ENCODE measurements around the gene SYNDIG1L. TPM values are rescaled to one million over a fixed set of nuclear protein-coding genes. Genes with fewer than 3 reads are reported as not detected.
"Not testable (repeated sequence)": the region's sequence is repeated elsewhere in the genome, so short reads cannot be mapped to it uniquely, and the experiment has no call there.

SYNDIG1L gene
- not detected in 2 replicates for total RNA-seq

- no peak for DNase-seq (ENCODE audit: low read depth, low spot score)
Measured at GRCh38 chr14:74426202-74426582, at the start of gene SYNDIG1L. TSS of gene SYNDIG1L (minus strand) at chr14:74426210. CDS start at chr14:74409744, 16,466 bp downstream.

- no peak for DNase-seq (ENCODE audit: low read depth, low spot score)
Measured at GRCh38 chr14:74475678-74476077, 49.7 kb upstream of the SYNDIG1L start.

- DNase-seq (ENCODE audit: low read depth, low spot score) = no peak
Measured at GRCh38 chr14:74474376-74474775, 48.4 kb upstream of the SYNDIG1L start.

GRCh38 chr14:74472601-74473000 is 46.6 kb upstream of the SYNDIG1L start:
- DNase-seq (ENCODE audit: low read depth, low spot score) = no peak

- no peak for DNase-seq (ENCODE audit: low read depth, low spot score)
Measured at GRCh38 chr14:74469548-74470518, 43.8 kb upstream of the SYNDIG1L start.

- DNase-seq (ENCODE audit: low read depth, low spot score) = no peak
Measured at GRCh38 chr14:74468513-74468912, 42.5 kb upstream of the SYNDIG1L start.

GRCh38 chr14:74465335-74465734 is 39.3 kb upstream of the SYNDIG1L start:
- no peak for DNase-seq (ENCODE audit: low read depth, low spot score)

- no peak for DNase-seq (ENCODE audit: low read depth, low spot score)
Measured at GRCh38 chr14:74464785-74465184, 38.8 kb upstream of the SYNDIG1L start.

- DNase-seq (ENCODE audit: low read depth, low spot score) = no peak
Measured at GRCh38 chr14:74463697-74464096, 37.7 kb upstream of the SYNDIG1L start.

- no peak for DNase-seq (ENCODE audit: low read depth, low spot score)
Measured at GRCh38 chr14:74462993-74463392, 37.0 kb upstream of the SYNDIG1L start.

GRCh38 chr14:74459976-74460375 is 34.0 kb upstream of the SYNDIG1L start:
- no peak for DNase-seq (ENCODE audit: low read depth, low spot score)

GRCh38 chr14:74459289-74459946 is 33.4 kb upstream of the SYNDIG1L start:
- DNase-seq (ENCODE audit: low read depth, low spot score) = no peak

GRCh38 chr14:74457565-74457895 is 31.5 kb upstream of the SYNDIG1L start:
- DNase-seq (ENCODE audit: low read depth, low spot score) = no peak

- DNase-seq (ENCODE audit: low read depth, low spot score) = no peak
Measured at GRCh38 chr14:74456684-74457564, 30.9 kb upstream of the SYNDIG1L start.

- DNase-seq (ENCODE audit: low read depth, low spot score) = not testable (repeated sequence)
Measured at GRCh38 chr14:74454397-74454796, 28.4 kb upstream of the SYNDIG1L start.

GRCh38 chr14:74444866-74445265 is 18.9 kb upstream of the SYNDIG1L start:
- no peak for DNase-seq (ENCODE audit: low read depth, low spot score)

- no peak for DNase-seq (ENCODE audit: low read depth, low spot score)
Measured at GRCh38 chr14:74442757-74443156, 16.7 kb upstream of the SYNDIG1L start.

GRCh38 chr14:74441113-74441512 is 15.1 kb upstream of the SYNDIG1L start:
- DNase-seq (ENCODE audit: low read depth, low spot score) = no peak

GRCh38 chr14:74438351-74438915 is 12.4 kb upstream of the SYNDIG1L start:
- DNase-seq (ENCODE audit: low read depth, low spot score) = no peak

GRCh38 chr14:74437496-74438053 is 11.6 kb upstream of the SYNDIG1L start:
- DNase-seq (ENCODE audit: low read depth, low spot score) = no peak

- no peak for DNase-seq (ENCODE audit: low read depth, low spot score)
Measured at GRCh38 chr14:74434294-74434693, 8.3 kb upstream of the SYNDIG1L start.

Data from pulmonary artery endothelial cell (primary cell).